ENCODE data around the gene DDC.
"Not testable (repeated sequence)": the region's sequence is repeated elsewhere in the genome, so short reads cannot be mapped to it uniquely, and the experiment has no call there.

Gene DDC

GRCh38 chr7:50584793-50585408 is 19.7 kb upstream of the DDC start:
- TF ChIP-seq EZH2phosphoT487 (IDR thresholded peaks at IDR 0.05; ENCODE audit: borderline replicate concordance) (no peak), CTCF (conservative IDR thresholded peaks at IDR 0.05; ENCODE audit: low read length) (no peak)
- H3K9ac ChIP-seq (ENCODE audit: low read depth, low read length, poor library complexity, severe bottlenecking) = no peak overlapping the region
- H3K79me2 ChIP-seq (ENCODE audit: insufficient read depth, low read length) = no peaks in the 10 kb centered on the region
- H3K27me3 ChIP-seq (ENCODE audit: insufficient read depth, low read length, poor library complexity, severe bottlenecking) = no peaks in the 10 kb centered on the region
- no peaks in the 10 kb centered on the region for H3K9me2 ChIP-seq (replicated peaks; ENCODE audit: low read depth, low read length)
- no peaks in the 10 kb centered on the region for H3K36me3 ChIP-seq (ENCODE audit: insufficient read depth, low read length)
- no peaks in the 10 kb centered on the region for H4K20me1 ChIP-seq (ENCODE audit: insufficient read depth, low read length, poor library complexity, severe bottlenecking)
- H3K4me1 ChIP-seq (ENCODE audit: insufficient read depth, low read length, poor library complexity, severe bottlenecking) = no peaks in the 10 kb centered on the region
- H3K4me2 ChIP-seq (ENCODE audit: low read depth, low read length, poor library complexity, severe bottlenecking) = no peak overlapping the region
- no peak overlapping the region for H3K4me3 ChIP-seq (ENCODE audit: low read length, poor library complexity, severe bottlenecking)
- no peaks in the 10 kb centered on the region for H3F3A ChIP-seq (ENCODE audit: low read depth)
- H2AFZ ChIP-seq (ENCODE audit: low read length) = no peak overlapping the region
- H3K9me3 ChIP-seq (ENCODE audit: insufficient read depth, low read depth, low read length) = no peaks in the 10 kb centered on the region; the same call in 1 of the 2 replicates

- Histone ChIP-seq H3K4me1 (ENCODE audit: insufficient read depth, low read length, poor library complexity, severe bottlenecking) (no peaks in the 10 kb centered on the region), H3K9me3 (ENCODE audit: insufficient read depth, low read depth, low read length) (no peaks in the 10 kb centered on the region; the same call in 1 of the 2 replicates), H3K9ac (ENCODE audit: low read depth, low read length, poor library complexity, severe bottlenecking) (no peak overlapping the region), H3K4me2 (ENCODE audit: low read depth, low read length, poor library complexity, severe bottlenecking) (no peak overlapping the region), H3F3A (ENCODE audit: low read depth) (no peaks in the 10 kb centered on the region), H3K9me2 (replicated peaks; ENCODE audit: low read depth, low read length) (no peaks in the 10 kb centered on the region), H3K4me3 (ENCODE audit: low read length, poor library complexity, severe bottlenecking) (no peak overlapping the region), H3K27me3 (ENCODE audit: insufficient read depth, low read length, poor library complexity, severe bottlenecking) (no peaks in the 10 kb centered on the region), H3K79me2 (ENCODE audit: insufficient read depth, low read length) (no peaks in the 10 kb centered on the region), H4K20me1 (ENCODE audit: insufficient read depth, low read length, poor library complexity, severe bottlenecking) (no peaks in the 10 kb centered on the region), H2AFZ (ENCODE audit: low read length) (no peak overlapping the region), H3K36me3 (ENCODE audit: insufficient read depth, low read length) (no peaks in the 10 kb centered on the region)
- no peak for TF ChIP-seq CTCF (conservative IDR thresholded peaks at IDR 0.05; ENCODE audit: low read length)
- no peak for TF ChIP-seq EZH2phosphoT487 (IDR thresholded peaks at IDR 0.05; ENCODE audit: borderline replicate concordance)
Observed at GRCh38 chr7:50584386-50584785, 19.2 kb upstream of the DDC start.

GRCh38 chr7:50583295-50583694 is 18.1 kb upstream of the DDC start:
- not testable (repeated sequence) for H3K4me3 ChIP-seq (ENCODE audit: low read length, poor library complexity, severe bottlenecking); H3K4me2 ChIP-seq (ENCODE audit: low read depth, low read length, poor library complexity, severe bottlenecking); H3F3A ChIP-seq (ENCODE audit: low read depth); H2AFZ ChIP-seq (ENCODE audit: low read length); H3K9ac ChIP-seq (ENCODE audit: low read depth, low read length, poor library complexity, severe bottlenecking); H3K9me2 ChIP-seq (replicated peaks; ENCODE audit: low read depth, low read length); H3K27me3 ChIP-seq (ENCODE audit: insufficient read depth, low read length, poor library complexity, severe bottlenecking); H4K20me1 ChIP-seq (ENCODE audit: insufficient read depth, low read length, poor library complexity, severe bottlenecking); H3K36me3 ChIP-seq (ENCODE audit: insufficient read depth, low read length); H3K4me1 ChIP-seq (ENCODE audit: insufficient read depth, low read length, poor library complexity, severe bottlenecking); H3K79me2 ChIP-seq (ENCODE audit: insufficient read depth, low read length); H3K9me3 ChIP-seq (ENCODE audit: insufficient read depth, low read depth, low read length)

GRCh38 chr7:50582271-50582670 is 17.1 kb upstream of the DDC start:
- not testable (repeated sequence) for H3K27me3 ChIP-seq (ENCODE audit: insufficient read depth, low read length, poor library complexity, severe bottlenecking); H3K4me2 ChIP-seq (ENCODE audit: low read depth, low read length, poor library complexity, severe bottlenecking); H4K20me1 ChIP-seq (ENCODE audit: insufficient read depth, low read length, poor library complexity, severe bottlenecking); H3K9me3 ChIP-seq (ENCODE audit: insufficient read depth, low read depth, low read length); H3K4me3 ChIP-seq (ENCODE audit: low read length, poor library complexity, severe bottlenecking); H3K4me1 ChIP-seq (ENCODE audit: insufficient read depth, low read length, poor library complexity, severe bottlenecking); H3K9ac ChIP-seq (ENCODE audit: low read depth, low read length, poor library complexity, severe bottlenecking); H3F3A ChIP-seq (ENCODE audit: low read depth); H3K9me2 ChIP-seq (replicated peaks; ENCODE audit: low read depth, low read length); H3K36me3 ChIP-seq (ENCODE audit: insufficient read depth, low read length); H3K79me2 ChIP-seq (ENCODE audit: insufficient read depth, low read length); H2AFZ ChIP-seq (ENCODE audit: low read length)

- H3K9me3 ChIP-seq (ENCODE audit: insufficient read depth, low read depth, low read length); H3F3A ChIP-seq (ENCODE audit: low read depth); H4K20me1 ChIP-seq (ENCODE audit: insufficient read depth, low read length, poor library complexity, severe bottlenecking); H3K9ac ChIP-seq (ENCODE audit: low read depth, low read length, poor library complexity, severe bottlenecking); H3K36me3 ChIP-seq (ENCODE audit: insufficient read depth, low read length); H3K9me2 ChIP-seq (replicated peaks; ENCODE audit: low read depth, low read length); H3K79me2 ChIP-seq (ENCODE audit: insufficient read depth, low read length); H3K4me2 ChIP-seq (ENCODE audit: low read depth, low read length, poor library complexity, severe bottlenecking); H2AFZ ChIP-seq (ENCODE audit: low read length); H3K4me1 ChIP-seq (ENCODE audit: insufficient read depth, low read length, poor library complexity, severe bottlenecking); H3K27me3 ChIP-seq (ENCODE audit: insufficient read depth, low read length, poor library complexity, severe bottlenecking); H3K4me3 ChIP-seq (ENCODE audit: low read length, poor library complexity, severe bottlenecking): not testable (repeated sequence)
Observed at GRCh38 chr7:50580666-50581065, 15.5 kb upstream of the DDC start.

Data from Loucy (cell line).